Measurements from ENCODE around the gene BCAR1. TPM values are rescaled to one million over a fixed set of nuclear protein-coding genes. Genes with fewer than 3 reads are reported as not detected.

BCAR1 gene
- polyA plus RNA-seq, 1 donor from 2014 or later = 39.1 TPM

- Histone ChIP-seq H3K79me2 (replicated peaks; ENCODE audit: insufficient read depth, low read length) (no peaks in the 10 kb centered on the region), H3K9me2 (ENCODE audit: insufficient read depth, low read length) (no peaks in the 10 kb centered on the region), H4K20me1 (ENCODE audit: insufficient read depth) (no peaks in the 10 kb centered on the region), H3K36me3 (ENCODE audit: insufficient read depth, low read length) (no peaks in the 10 kb centered on the region), H3F3A (ENCODE audit: insufficient read depth, low read length, poor library complexity, severe bottlenecking) (no peaks in the 10 kb centered on the region), H3K9me3 (ENCODE audit: low read length) (no peaks in the 10 kb centered on the region), H3K27me3 (ENCODE audit: insufficient read depth, low read depth, low read length) (no peaks in the 10 kb centered on the region), H3K27ac (ENCODE audit: low read length) (no peak overlapping the region), H3K4me3 (ENCODE audit: low read length) (no peak overlapping the region), H3K4me2 (ENCODE audit: low read length) (no peak overlapping the region), H3K9ac (ENCODE audit: low read length) (no peak overlapping the region), H2AFZ (ENCODE audit: low read depth, low read length) (no peak overlapping the region)
- TF ChIP-seq TAF1 (IDR thresholded peaks at IDR 0.05; ENCODE audit: low read depth) = no peak
- TF ChIP-seq EZH2 (IDR thresholded peaks at IDR 0.05; ENCODE audit: borderline replicate concordance, insufficient read depth, low read length, poor library complexity, severe bottlenecking) = no peak
- no peak for TF ChIP-seq MXI1 (conservative IDR thresholded peaks at IDR 0.05; ENCODE audit: poor library complexity, severe bottlenecking)
- TF ChIP-seq EP300 (conservative IDR thresholded peaks at IDR 0.05; ENCODE audit: poor library complexity, severe bottlenecking) = no peak
- TF ChIP-seq REST (IDR thresholded peaks at IDR 0.05; ENCODE audit: borderline replicate concordance) = no peak
- TF ChIP-seq SMC3 (conservative IDR thresholded peaks at IDR 0.05; ENCODE audit: poor library complexity) = no peak
- no peak for TF ChIP-seq CTCF (IDR thresholded peaks at IDR 0.05; ENCODE audit: poor library complexity, severe bottlenecking)
- TF ChIP-seq POLR2AphosphoS5 (IDR thresholded peaks at IDR 0.05) = no peak
- TF ChIP-seq RAD21 (conservative IDR thresholded peaks at IDR 0.05) = no peak
These were observed 32.3 kb downstream of the BCAR1 start for GRCh38 chr16:75219088-75219487.

DNA sequence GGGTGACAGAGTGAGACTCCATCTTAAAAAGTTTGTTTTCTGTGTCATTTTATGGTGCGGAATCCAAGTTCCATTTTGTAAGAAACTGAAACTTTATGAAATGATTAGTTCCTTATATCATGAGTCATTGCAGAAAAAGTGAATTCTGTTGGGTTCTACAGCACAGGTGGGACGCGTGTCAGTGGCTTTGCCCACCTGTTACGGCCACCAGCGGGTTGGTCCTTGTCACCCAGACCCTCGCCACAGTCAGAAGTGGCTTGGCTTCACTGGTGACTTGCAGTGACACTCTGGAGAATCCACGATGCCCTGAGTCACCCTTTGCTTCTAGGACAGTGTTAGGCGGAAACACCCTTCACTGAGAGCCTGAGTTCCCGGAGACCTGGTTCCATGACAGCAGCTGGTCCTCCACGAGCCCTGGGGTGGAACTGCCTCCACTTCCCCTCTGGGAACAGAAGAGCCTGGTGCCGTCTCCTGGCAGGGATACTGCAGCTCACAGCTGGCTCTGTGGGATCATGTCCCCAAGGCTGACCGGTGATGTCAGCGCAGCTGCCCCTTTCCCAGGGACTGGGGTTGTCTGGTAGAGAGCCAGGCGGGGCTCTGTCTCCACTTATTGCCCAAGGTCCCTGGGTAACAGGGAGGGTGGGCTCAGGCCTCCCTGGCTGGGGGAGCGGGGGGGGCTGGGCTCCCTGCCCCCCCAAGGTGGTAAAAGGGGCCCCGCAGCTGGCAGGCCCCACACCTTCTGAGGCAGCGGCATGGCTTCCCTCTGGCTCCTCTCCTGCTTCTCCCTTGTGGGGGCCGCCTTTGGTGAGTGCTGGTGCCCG lies 33.0 kb downstream of the BCAR1 start, which contains the start of gene CTRB1:
CTRB1 (plus strand) TSS at position 733 of the 821 bp plus-strand sequence; CDS start at position 753, 20 bp downstream.
- H3F3A ChIP-seq (ENCODE audit: insufficient read depth, low read length, poor library complexity, severe bottlenecking) = no peaks in the 10 kb centered on the region
- no peaks in the 10 kb centered on the region for H3K79me2 ChIP-seq (replicated peaks; ENCODE audit: insufficient read depth, low read length)
- H3K36me3 ChIP-seq (ENCODE audit: insufficient read depth, low read length) = no peaks in the 10 kb centered on the region
- H3K4me2 ChIP-seq (ENCODE audit: low read length) = no peak within 1 kb of the TSS
- H3K4me3 ChIP-seq (ENCODE audit: low read length) = no peak within 1 kb of the TSS
- no peak within 1 kb of the TSS for H3K9ac ChIP-seq (ENCODE audit: low read length)
- no peaks in the 10 kb centered on the region for H4K20me1 ChIP-seq (ENCODE audit: insufficient read depth)
- H2AFZ ChIP-seq (ENCODE audit: low read depth, low read length) = no peak within 1 kb of the TSS
- TF ChIP-seq POLR2AphosphoS5 (IDR thresholded peaks at IDR 0.05) (no peak), MXI1 (conservative IDR thresholded peaks at IDR 0.05; ENCODE audit: poor library complexity, severe bottlenecking) (no peak), CTCF (IDR thresholded peaks at IDR 0.05; ENCODE audit: poor library complexity, severe bottlenecking) (no peak), EZH2 (IDR thresholded peaks at IDR 0.05; ENCODE audit: borderline replicate concordance, insufficient read depth, low read length, poor library complexity, severe bottlenecking) (no peak), EP300 (conservative IDR thresholded peaks at IDR 0.05; ENCODE audit: poor library complexity, severe bottlenecking) (no peak), TAF1 (IDR thresholded peaks at IDR 0.05; ENCODE audit: low read depth) (no peak), REST (IDR thresholded peaks at IDR 0.05; ENCODE audit: borderline replicate concordance) (no peak)
- no peaks in the 10 kb centered on the region for H3K27me3 ChIP-seq (ENCODE audit: insufficient read depth, low read depth, low read length)
- no peaks in the 10 kb centered on the region for H3K9me2 ChIP-seq (ENCODE audit: insufficient read depth, low read length)
- no peaks in the 10 kb centered on the region for H3K9me3 ChIP-seq (ENCODE audit: low read length)
- H3K27ac ChIP-seq (ENCODE audit: low read length) = no peak within 1 kb of the TSS

All from neural cell (in vitro differentiated cells).